Tracheal epithelial cell (primary cell): ENCODE results near the gene UAP1. TPM values are rescaled to one million over a fixed set of nuclear protein-coding genes. Genes with fewer than 3 reads are reported as not detected.

Source experiments
- total RNA-seq: library from RNA; depleted of rRNA; stranded (reverse); fragments of >200 nt; gene quantifications from 2 replicates; pipeline ENCODE4 v1.2.1, GENCODE V29; 2014

Gene UAP1
- 94.4 and 124 TPM in 2 replicates for total RNA-seq

GRCh38 chr1:162561616-162562469 is at the start of gene UAP1:
Gene UAP1 (plus strand): TSS chr1:162561722. CDS start chr1:162566069, 4,347 bp downstream.

DNA sequence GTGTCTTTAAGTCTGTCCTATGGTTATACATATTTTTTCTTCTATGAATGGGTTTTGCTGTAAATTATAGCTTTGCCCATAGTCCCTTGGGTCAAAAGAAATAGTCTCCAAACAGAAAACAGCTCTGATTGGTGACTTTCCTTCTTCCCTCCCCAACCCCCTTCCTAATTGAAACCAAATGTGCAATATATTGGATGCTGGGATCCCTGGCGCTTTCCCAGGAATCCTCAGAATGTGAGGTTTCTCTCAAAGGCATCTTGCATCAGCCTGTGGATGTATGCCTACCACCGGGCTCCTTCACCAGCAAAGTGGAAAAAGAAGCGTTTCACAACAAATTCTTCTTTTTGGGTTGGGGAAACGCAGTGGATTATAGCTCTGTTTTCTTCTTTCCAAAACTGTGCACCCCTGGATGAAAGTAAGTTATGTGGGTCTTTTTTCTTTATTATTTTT is 70.7 kb downstream of the UAP1 start, which contains the start of gene DDR2:
DDR2 (plus strand) TSS at position 248 of the 450 bp plus-strand sequence. CDS start 86,600 bp downstream, outside the sequence.

Other genes with a start within 250 kb of the UAP1 start
- not detected in 2 replicates for gene SPATA46, start 184.9 kb upstream of the UAP1 start, total RNA-seq
- under 0.01 and 0.24 TPM in 2 replicates for gene C1orf226, start 180.0 kb upstream of the UAP1 start, total RNA-seq
- under 0.01 and 0.21 TPM in 2 replicates for gene SH2D1B, start 149.6 kb upstream of the UAP1 start, total RNA-seq
- gene UHMK1, start 63.9 kb upstream of the UAP1 start, total RNA-seq, result 55.4 and 65.4 TPM in 2 replicates
- 1.7 TPM in 2 replicates for gene DDR2, start 70.7 kb downstream of the UAP1 start, total RNA-seq
- 28.2 and 30.3 TPM in 2 replicates for gene HSD17B7, start 229.0 kb downstream of the UAP1 start, total RNA-seq